NCI-H1105 treated with DMSO at 0.1 percent for 48 hours (cell line): ENCODE measurements around the gene PCSK4.
"Not testable (repeated sequence)": the region's sequence is repeated elsewhere in the genome, so short reads cannot be mapped to it uniquely, and the experiment has no call there.

Experiments used
- DNase-seq: peaks from one replicate; lab custom pipeline; 2025; lab: John Stamatoyannopoulos, UW

Gene PCSK4

GRCh38 chr19:1486720-1487575 lies 3.2 kb downstream of the PCSK4 start:
- no peak for DNase-seq

- DNase-seq, result no peak
Measured at GRCh38 chr19:1483979-1484428, 6.1 kb downstream of the PCSK4 start.

- DNase-seq, result no peak
Measured at GRCh38 chr19:1483131-1483978, 6.8 kb downstream of the PCSK4 start.

GRCh38 chr19:1482361-1483130 lies 7.6 kb downstream of the PCSK4 start:
- DNase-seq, result no peak

- no peak for DNase-seq
Measured at GRCh38 chr19:1481893-1482360, 8.2 kb downstream of the PCSK4 start.

- no peak for DNase-seq
Measured at GRCh38 chr19:1481224-1481892, 8.8 kb downstream of the PCSK4 start.

GRCh38 chr19:1478934-1479707 lies 11.0 kb downstream of the PCSK4 start, which contains the start of gene C19orf25:
TSS of gene C19orf25 (minus strand) at chr19:1479215. CDS start at chr19:1478903, 312 bp downstream.
- peak; percentile 92 for DNase-seq

- not testable (repeated sequence) for DNase-seq
Measured at GRCh38 chr19:1477056-1477455, 13.1 kb downstream of the PCSK4 start.

GRCh38 chr19:1475751-1476437 lies 14.3 kb downstream of the PCSK4 start:
- no peak for DNase-seq

- DNase-seq, result no peak
Measured at GRCh38 chr19:1474765-1475351, 15.3 kb downstream of the PCSK4 start.

- no peak for DNase-seq
Measured at GRCh38 chr19:1474011-1474764, 16.0 kb downstream of the PCSK4 start.

GRCh38 chr19:1473085-1473851 lies 16.9 kb downstream of the PCSK4 start:
- DNase-seq, result peak; percentile 10

- DNase-seq, result peak; percentile 10
Measured at GRCh38 chr19:1472231-1473084, 17.7 kb downstream of the PCSK4 start.

- no peak for DNase-seq
Measured at GRCh38 chr19:1471515-1472160, 18.5 kb downstream of the PCSK4 start.

GRCh38 chr19:1471010-1471514 lies 19.1 kb downstream of the PCSK4 start:
- peak; percentile 64 for DNase-seq

GRCh38 chr19:1470305-1471009 lies 19.7 kb downstream of the PCSK4 start:
- peak; percentile 81 for DNase-seq
